Caco-2 (cell line): ENCODE measurements around the gene NRDC. TPM values are rescaled to one million over a fixed set of nuclear protein-coding genes. Genes with fewer than 3 reads are reported as not detected.

ENCODE experiments used
- BruUV-seq: library from RNA; stranded (reverse); fragments of 400-500 nt; replicated peaks from 2 replicates; lab custom pipeline; 2021; lab: Mats Ljungman, UMichigan
- CTCF ChIA-PET: fragments of 300-600 bp; sonication (Branson Sonifier 250); formaldehyde crosslinking; loops from one replicate; lab custom pipeline; 2022; ENCODE audit warnings: antibody characterized with exemption; lab: Charles Lee
- POLR2A ChIA-PET: fragments of 300-600 bp; sonication (Branson Sonifier 250); formaldehyde crosslinking; loops from one replicate; lab custom pipeline; 2022; ENCODE audit warnings: antibody characterized with exemption; lab: Charles Lee
- DNase-seq, 2 experiments: peaks; one replicate each; pipeline versions ENCODE4 v3.0.0 to v3.0.0-alpha.2; 2020 to 2022
- H3K27me3 ChIP-seq: replicated peaks from 2 replicates; pipeline ENCODE4 v1.6.0; 2011; ENCODE audit warnings: low read length; ENCODE audit not compliant: control insufficient read depth, insufficient read depth
- H3K36me3 ChIP-seq: 2 replicates; pipeline ENCODE4 v1.5.1; 2011; ENCODE audit warnings: low read length; ENCODE audit not compliant: control insufficient read depth, insufficient read depth
- H3K4me1 ChIP-seq: fragments of 250-450 bp; sonication (Bioruptor Pico); 2 replicates; pipeline ENCODE4 v1.5.1; 2020; ENCODE audit warnings: mild to moderate bottlenecking
- H3K4me3 ChIP-seq: 2 replicates; pipeline ENCODE4 v1.5.1; 2011; ENCODE audit warnings: low read depth, mild to moderate bottlenecking, control low read depth, low read length
- H3K9me3 ChIP-seq: fragments of 250-450 bp; sonication (Bioruptor Pico); 2 replicates; pipeline ENCODE4 v1.5.1; 2020; ENCODE audit warnings: mild to moderate bottlenecking, moderate library complexity
- H3K27ac Mint-ChIP-seq: one replicate; pipeline ENCODE4 v1.8.0; 2022; ENCODE audit warnings: mixed read lengths; ENCODE audit not compliant: unreplicated experiment
- H3K27me3 Mint-ChIP-seq: one replicate; pipeline ENCODE4 v1.8.0; 2022; ENCODE audit warnings: mixed read lengths; ENCODE audit not compliant: insufficient read depth, unreplicated experiment
- H3K36me3 Mint-ChIP-seq: one replicate; pipeline ENCODE4 v1.8.0; 2022; ENCODE audit warnings: mild to moderate bottlenecking, mixed read lengths; ENCODE audit not compliant: insufficient read depth, unreplicated experiment
- H3K4me1 Mint-ChIP-seq: one replicate; pipeline ENCODE4 v1.8.0; 2022; ENCODE audit warnings: low read depth, mixed read lengths; ENCODE audit not compliant: unreplicated experiment
- H3K4me3 Mint-ChIP-seq: one replicate; pipeline ENCODE4 v1.8.0; 2022; ENCODE audit warnings: mild to moderate bottlenecking, moderate library complexity, mixed read lengths; ENCODE audit not compliant: unreplicated experiment
- H3K9me3 Mint-ChIP-seq: one replicate; pipeline ENCODE4 v1.8.0; 2022; ENCODE audit warnings: mixed read lengths; ENCODE audit not compliant: unreplicated experiment
- intact Hi-C: fragments of 100-400 bp; cut with micrococcal nuclease; formaldehyde crosslinking; loops from one replicate; pipeline ENCODE4 v1.10.0; 2022; ENCODE audit not compliant: unreplicated experiment
- total RNA-seq: library from RNA; stranded (reverse); gene quantifications from 2 replicates; pipeline ENCODE4 v1.2.3, GENCODE V29; 2022
- TF ChIP-seq, protein P1 (sequence below), 2 experiments: fragments of 200-600 bp in 1 of 2; IDR thresholded peaks; 1 replicate in 1 of 2; 2 replicates in 1 of 2; pipeline versions ENCODE4 v1.5.1 to v1.8.0; 2011 to 2022; ENCODE audit warnings: antibody characterized with exemption in 1 of 2, control low read depth in 1 of 2, inconsistent platforms in 1 of 2, low read depth in 1 of 2, low read length in 1 of 2, mild to moderate bottlenecking in 1 of 2, moderate library complexity in 1 of 2; ENCODE audit not compliant: insufficient read depth in 1 of 2, severe bottlenecking in 1 of 2, unreplicated experiment in 1 of 2

The NRDC gene
- total RNA-seq, 1 experiment from 2014 or later: 109 TPM

DNA sequence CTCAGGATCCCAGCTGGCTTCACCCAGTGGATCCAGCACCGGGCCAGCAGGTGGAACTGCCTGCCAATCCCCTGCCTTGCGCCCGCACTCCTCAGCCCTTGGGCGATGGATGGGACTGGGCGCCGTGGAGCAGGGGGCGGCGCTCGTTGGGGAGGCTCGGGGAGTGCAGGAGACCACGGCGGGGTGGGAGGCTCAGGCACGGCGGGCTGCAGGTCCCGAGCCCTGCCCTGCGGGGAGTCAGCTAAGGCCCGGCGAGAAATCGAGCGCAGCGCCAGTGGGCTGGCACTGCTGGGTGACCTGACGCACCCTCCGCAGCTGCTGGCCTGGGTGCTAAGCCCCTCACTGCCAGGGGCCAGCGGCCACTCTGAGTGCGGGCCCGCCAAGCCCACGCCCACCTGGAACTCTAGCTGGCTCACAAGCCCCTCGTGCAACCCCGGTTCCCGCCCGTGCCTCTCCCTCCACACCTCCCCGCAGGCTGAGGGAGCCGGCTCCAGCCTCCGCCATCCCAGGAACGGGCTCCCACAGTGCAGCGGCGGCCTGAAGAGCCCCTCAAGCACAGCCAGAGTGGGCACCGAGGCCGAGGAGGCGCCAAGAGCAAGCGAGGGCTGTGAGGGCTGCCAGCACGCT, 31.1 kb downstream of the NRDC start:
- H3K9me3 Mint-ChIP-seq: no peaks in the 10 kb centered on the region
- Histone ChIP-seq H3K9me3 (no peaks in the 10 kb centered on the region), H3K4me1 (no peaks in the 10 kb centered on the region), H3K36me3 (no peaks in the 10 kb centered on the region), H3K27me3 (no peaks in the 10 kb centered on the region), H3K4me3 (no peak overlapping the region)
- intact Hi-C loops: no loop called here
- H3K27me3 Mint-ChIP-seq: no peaks in the 10 kb centered on the region
- TF ChIP-seq, protein P1, sequence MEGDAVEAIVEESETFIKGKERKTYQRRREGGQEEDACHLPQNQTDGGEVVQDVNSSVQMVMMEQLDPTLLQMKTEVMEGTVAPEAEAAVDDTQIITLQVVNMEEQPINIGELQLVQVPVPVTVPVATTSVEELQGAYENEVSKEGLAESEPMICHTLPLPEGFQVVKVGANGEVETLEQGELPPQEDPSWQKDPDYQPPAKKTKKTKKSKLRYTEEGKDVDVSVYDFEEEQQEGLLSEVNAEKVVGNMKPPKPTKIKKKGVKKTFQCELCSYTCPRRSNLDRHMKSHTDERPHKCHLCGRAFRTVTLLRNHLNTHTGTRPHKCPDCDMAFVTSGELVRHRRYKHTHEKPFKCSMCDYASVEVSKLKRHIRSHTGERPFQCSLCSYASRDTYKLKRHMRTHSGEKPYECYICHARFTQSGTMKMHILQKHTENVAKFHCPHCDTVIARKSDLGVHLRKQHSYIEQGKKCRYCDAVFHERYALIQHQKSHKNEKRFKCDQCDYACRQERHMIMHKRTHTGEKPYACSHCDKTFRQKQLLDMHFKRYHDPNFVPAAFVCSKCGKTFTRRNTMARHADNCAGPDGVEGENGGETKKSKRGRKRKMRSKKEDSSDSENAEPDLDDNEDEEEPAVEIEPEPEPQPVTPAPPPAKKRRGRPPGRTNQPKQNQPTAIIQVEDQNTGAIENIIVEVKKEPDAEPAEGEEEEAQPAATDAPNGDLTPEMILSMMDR (IDR thresholded peaks at IDR 0.05; ENCODE audit: insufficient read depth in 1 of 2, low read depth in 1 of 2, low read length in 1 of 2, severe bottlenecking in 1 of 2, unreplicated experiment in 1 of 2): no peak
- ChIA-PET POLR2A (interaction anchor here (0.6 kb wide), 1 partner anchor 18 kb away, joined by 5 read pairs; no protein-coding TSS in a partner anchor), CTCF (no interaction called here)
- H3K4me3 Mint-ChIP-seq: no peak overlapping the region
- H3K36me3 Mint-ChIP-seq: no peaks in the 10 kb centered on the region
- DNase-seq: no peak
- no TSS peak for BruUV-seq
- H3K27ac Mint-ChIP-seq: no peak overlapping the region
- no peaks in the 10 kb centered on the region for H3K4me1 Mint-ChIP-seq

DNA sequence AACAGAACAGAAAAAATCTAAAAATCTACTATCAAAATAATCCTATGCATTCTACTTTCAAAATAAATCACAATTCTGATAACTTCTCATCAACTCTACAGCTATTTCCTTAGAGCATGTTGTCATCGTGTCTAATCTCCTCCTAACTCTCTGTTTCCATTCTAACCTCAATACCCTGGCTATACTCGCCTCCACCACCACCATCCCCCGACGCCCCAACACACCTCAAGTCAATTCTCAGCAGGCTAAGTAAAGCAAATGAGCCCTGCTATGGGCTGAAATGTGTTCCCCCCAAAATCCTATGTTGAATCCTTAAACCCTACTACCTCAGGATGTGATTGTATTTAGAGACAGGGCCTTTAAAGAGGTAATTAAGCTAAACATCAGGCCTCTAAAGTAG, 34.6 kb downstream of the NRDC start:
- POLR2A ChIA-PET: no interaction called here
- Histone ChIP-seq H3K4me1 (no peaks in the 10 kb centered on the region), H3K4me3 (no peak overlapping the region), H3K27me3 (no peaks in the 10 kb centered on the region), H3K9me3 (no peaks in the 10 kb centered on the region), H3K36me3 (no peaks in the 10 kb centered on the region)
- TF ChIP-seq, protein P1 (IDR thresholded peaks at IDR 0.05; ENCODE audit: insufficient read depth in 1 of 2, low read depth in 1 of 2, low read length in 1 of 2, severe bottlenecking in 1 of 2, unreplicated experiment in 1 of 2): no peak
- H3K4me1 Mint-ChIP-seq: no peaks in the 10 kb centered on the region
- DNase-seq: no peak
- H3K9me3 Mint-ChIP-seq: no peaks in the 10 kb centered on the region
- CTCF ChIA-PET: no interaction called here
- no TSS peak for BruUV-seq
- H3K4me3 Mint-ChIP-seq: no peak overlapping the region
- H3K27me3 Mint-ChIP-seq: no peaks in the 10 kb centered on the region
- no peak overlapping the region for H3K27ac Mint-ChIP-seq
- intact Hi-C loops: no loop called here
- peaks cover 6% of the 10 kb centered on the region for H3K36me3 Mint-ChIP-seq

DNA sequence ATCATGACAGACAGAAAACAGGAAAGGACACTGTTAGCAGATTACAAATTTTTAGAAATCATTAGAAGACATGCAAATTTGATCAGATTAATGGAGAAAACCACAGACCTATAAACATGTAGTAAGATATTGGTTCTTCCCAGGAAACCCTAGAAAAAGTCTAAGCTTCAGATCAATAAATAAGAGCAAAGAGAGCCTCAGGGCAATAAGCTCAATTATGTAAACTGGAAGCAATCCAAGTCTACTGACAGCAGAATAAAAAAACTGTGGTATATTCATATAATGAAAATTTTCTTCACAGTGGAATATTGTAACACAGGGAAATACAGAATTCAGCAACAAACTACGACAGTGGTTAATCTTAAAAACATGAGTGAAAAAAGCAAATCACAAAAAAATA, 36.3 kb downstream of the NRDC start:
- Mint-ChIP-seq H3K4me1 (no peaks in the 10 kb centered on the region), H3K27me3 (no peaks in the 10 kb centered on the region), H3K36me3 (peaks cover 6% of the 10 kb centered on the region), H3K4me3 (no peak overlapping the region), H3K9me3 (no peaks in the 10 kb centered on the region), H3K27ac (no peak overlapping the region)
- no peaks in the 10 kb centered on the region for H3K9me3 ChIP-seq
- no peaks in the 10 kb centered on the region for H3K36me3 ChIP-seq
- BruUV-seq: no TSS peak
- intact Hi-C loops: no loop called here
- TF ChIP-seq, protein P1 (IDR thresholded peaks at IDR 0.05; ENCODE audit: insufficient read depth in 1 of 2, low read depth in 1 of 2, low read length in 1 of 2, severe bottlenecking in 1 of 2, unreplicated experiment in 1 of 2): no peak
- no peaks in the 10 kb centered on the region for H3K4me1 ChIP-seq
- DNase-seq: no peak
- ChIA-PET POLR2A (no interaction called here), CTCF (no interaction called here)
- no peak overlapping the region for H3K4me3 ChIP-seq
- no peaks in the 10 kb centered on the region for H3K27me3 ChIP-seq
